A549 (cell line): ENCODE measurements around the gene CCDC61. TPM values are rescaled to one million over a fixed set of nuclear protein-coding genes. Genes with fewer than 3 reads are reported as not detected.

Source experiments
- ATAC-seq, 2 experiments: fragments of 200-7000 bp in 1 of 2; fragments of >200 bp in 1 of 2; cut with Nextera tagmentation in 1 of 2; cut with Tn5 transposase in 1 of 2; 3 replicates each; pipeline versions ENCODE4 v1.8.0 to v1.9.1; 2018 to 2020; ENCODE audit warnings: mild to moderate bottlenecking in 1 of 2, moderate library complexity in 1 of 2
- CTCF ChIA-PET: fragments of 300-600 bp; sonication (Branson Sonifier 250); formaldehyde crosslinking; extraction: SDS; loops from one replicate; lab custom pipeline; 2021; ENCODE audit warnings: antibody characterized with exemption, inconsistent platforms; lab: Yijun Ruan, JAX
- POLR2A ChIA-PET: fragments of 350-600 bp; formaldehyde crosslinking; extraction: SDS; loops from one replicate; lab custom pipeline; 2021; ENCODE audit warnings: antibody characterized with exemption, inconsistent platforms; lab: Yijun Ruan, JAX
- DNase-seq, 2 experiments: peaks; one replicate each; pipeline versions ENCODE4 v3.0.0 to v3.0.0-alpha.2; 2011 to 2016; ENCODE audit warnings: low read depth in 1 of 2, low spot score in 1 of 2
- FAIRE-seq: peaks from 2 replicates; lab custom pipeline; 2011; peaks lifted over from hg19 to GRCh38; lab: Jason Lieb, UNC
- H3K27ac ChIP-seq, 2 experiments: fragments of >200 bp; sonication (Bioruptor Twin); formaldehyde crosslinking; 3 replicates each; pipeline ENCODE4 v1.5.1; 2016 to 2017
- H3K4me1 ChIP-seq: fragments of >200 bp; sonication (Bioruptor Twin); formaldehyde crosslinking; 3 replicates; pipeline ENCODE4 v1.6.1; 2016
- H3K4me2 ChIP-seq: fragments of >200 bp; sonication (Bioruptor Twin); formaldehyde crosslinking; 3 replicates; pipeline ENCODE4 v1.6.1; 2016
- H3K4me3 ChIP-seq: fragments of >200 bp; sonication (Bioruptor Twin); formaldehyde crosslinking; 3 replicates; pipeline ENCODE4 v1.5.1; 2016
- H3K9me3 ChIP-seq: fragments of >200 bp; sonication (Bioruptor Twin); formaldehyde crosslinking; 3 replicates; pipeline ENCODE4 v1.6.1; 2016
- BHLHE40 ChIP-seq: IDR thresholded peaks from 2 replicates; pipeline ENCODE4 v1.6.1; 2012; ENCODE audit warnings: low read depth, low read length, inconsistent platforms
- CBX8 ChIP-seq: fragments of 200-600 bp; sonication (generic); IDR thresholded peaks from 2 replicates; pipeline ENCODE4 v1.6.1; 2016
- CEBPB ChIP-seq, 2 experiments: fragments of >200 bp in 1 of 2; sonication (Bioruptor Twin) in 1 of 2; formaldehyde crosslinking in 1 of 2; IDR thresholded peaks; 2 replicates each; pipeline ENCODE4 v1.6.1; 2012 to 2016
- EP300 ChIP-seq, 2 experiments: fragments of >200 bp; sonication (Bioruptor Twin); formaldehyde crosslinking; IDR thresholded peaks; 2 replicates in 1 of 2; 3 replicates in 1 of 2; pipeline ENCODE4 v1.6.1; 2016 to 2017
- FOSB ChIP-seq: fragments of 250-450 bp; sonication (Bioruptor Pico); IDR thresholded peaks from 2 replicates; pipeline ENCODE4 v1.5.0; 2020; ENCODE audit warnings: mild to moderate bottlenecking, moderate library complexity
- FOSL2 ChIP-seq, 2 experiments: fragments of 450-650 bp in 1 of 2; fragments of >200 bp in 1 of 2; sonication (Bioruptor Twin) in 1 of 2; formaldehyde crosslinking; IDR thresholded peaks; 2 replicates each; pipeline versions ENCODE4 v1.5.0 to v1.6.1; 2016 to 2020; ENCODE audit warnings: mild to moderate bottlenecking in 1 of 2, moderate library complexity in 1 of 2
- FOXS1 ChIP-seq: fragments of 250-450 bp; sonication (Bioruptor Pico); IDR thresholded peaks from 2 replicates; pipeline ENCODE4 v1.5.0; 2020; ENCODE audit warnings: mild to moderate bottlenecking, moderate library complexity
- HDAC2 ChIP-seq: fragments of 200-600 bp; sonication (generic); IDR thresholded peaks from 2 replicates; pipeline ENCODE4 v1.6.1; 2016
- HOXA7 ChIP-seq: fragments of 250-450 bp; sonication (Bioruptor Pico); IDR thresholded peaks from 2 replicates; pipeline ENCODE4 v1.5.0; 2020; ENCODE audit warnings: mild to moderate bottlenecking, moderate library complexity
- HOXB5 ChIP-seq: fragments of 250-450 bp; sonication (Bioruptor Pico); IDR thresholded peaks from 2 replicates; pipeline ENCODE4 v1.5.0; 2020; ENCODE audit warnings: mild to moderate bottlenecking, moderate library complexity
- KDM5A ChIP-seq: fragments of 200-600 bp; sonication (generic); IDR thresholded peaks from 2 replicates; pipeline ENCODE4 v1.6.1; 2016; ENCODE audit warnings: antibody characterized with exemption, mild to moderate bottlenecking
- MAFK ChIP-seq: fragments of 450-650 bp; IDR thresholded peaks from 2 replicates; pipeline ENCODE4 v1.6.1; 2014; ENCODE audit not compliant: partially characterized antibody
- MAZ ChIP-seq: fragments of 150-350 bp; IDR thresholded peaks from 2 replicates; pipeline ENCODE4 v1.6.1; 2014; ENCODE audit warnings: antibody characterized with exemption, low read depth, low read length, borderline replicate concordance
- NPAS2 ChIP-seq: fragments of 250-450 bp; sonication (Bioruptor Pico); IDR thresholded peaks from 2 replicates; pipeline ENCODE4 v1.8.0; 2022; ENCODE audit warnings: mild to moderate bottlenecking, moderate library complexity, borderline replicate concordance
- NR3C1 ChIP-seq: fragments of >200 bp; sonication (Bioruptor Twin); formaldehyde crosslinking; IDR thresholded peaks from 3 replicates; pipeline ENCODE4 v1.6.1; 2017
- RARB ChIP-seq: fragments of 250-450 bp; sonication (Bioruptor Pico); IDR thresholded peaks from 2 replicates; pipeline ENCODE4 v1.8.0; 2021; ENCODE audit warnings: mild to moderate bottlenecking, moderate library complexity
- RCOR1 ChIP-seq: fragments of 150-350 bp; IDR thresholded peaks from 2 replicates; pipeline ENCODE4 v1.6.1; 2014; ENCODE audit warnings: antibody characterized with exemption, low read length, low read depth
- SREBF2 ChIP-seq: fragments of 450-650 bp; IDR thresholded peaks from 2 replicates; pipeline ENCODE4 v1.6.1; 2014; ENCODE audit warnings: mild to moderate bottlenecking, moderate library complexity
- TP53 ChIP-seq: fragments of 250-450 bp; sonication (Bioruptor Pico); IDR thresholded peaks from 2 replicates; pipeline ENCODE4 v1.5.0; 2021; ENCODE audit warnings: mild to moderate bottlenecking, moderate library complexity
- WGBS: methylation state at CpG from one replicate; pipeline ENCODE4 v1.1.6; 2017; ENCODE audit errors: missing lambda C conversion rate; 5-methylcytosine and 5-hydroxymethylcytosine counted together
- polyA plus RNA-seq, 4 experiments: library from polyadenylated mRNA; depleted of rRNA in 3 of 4; stranded (reverse); fragments of >200 nt; fragmentation: RNase III in 1 of 4; extraction: RNeasy Plus Mini Kit Qiagen cat#74134 plus additional on column Dnase treatment in 1 of 4; gene quantifications; 2 replicates in 3 of 4; 3 replicates in 1 of 4; pipeline ENCODE4 v1.2.3, GENCODE V29; 2011 to 2017
- TF ChIP-seq, protein P1 (sequence below): fragments of 200-600 bp; sonication (generic); IDR thresholded peaks from 2 replicates; pipeline ENCODE4 v1.6.1; 2016; ENCODE audit warnings: antibody characterized with exemption, mild to moderate bottlenecking, moderate library complexity
- TF ChIP-seq, protein P2 (sequence below): fragments of 450-650 bp; IDR thresholded peaks from 2 replicates; pipeline ENCODE4 v1.6.1; 2014; ENCODE audit warnings: antibody characterized with exemption

Gene CCDC61
- polyA plus RNA-seq, 2 of the 4 experiments (the other 2 are of a cell fraction) = 3.2 to 8.2 TPM

GRCh38 chr19:46018729-46019251, 23.5 kb downstream of the CCDC61 start:
- Histone ChIP-seq H3K4me3 (no peak overlapping the region), H3K27ac (no peak overlapping the region), H3K9me3 (no peaks in the 10 kb centered on the region), H3K4me1 (peaks cover 20% of the 10 kb centered on the region), H3K4me2 (no peak overlapping the region)
- no peak for ATAC-seq
- FAIRE-seq = no peak
- DNase-seq = no peak
- TF ChIP-seq FOSL2 (IDR thresholded peaks at IDR 0.05) = no peak
- TF ChIP-seq FOSL2 (CRISPR knock-in tag; IDR thresholded peaks at IDR 0.05) = no peak
- no peak for TF ChIP-seq RCOR1
- TF ChIP-seq MAFK = no peak
- no peak for TF ChIP-seq CBX8
- no peak for TF ChIP-seq EP300 (IDR thresholded peaks at IDR 0.05)
- TF ChIP-seq, protein P1, sequence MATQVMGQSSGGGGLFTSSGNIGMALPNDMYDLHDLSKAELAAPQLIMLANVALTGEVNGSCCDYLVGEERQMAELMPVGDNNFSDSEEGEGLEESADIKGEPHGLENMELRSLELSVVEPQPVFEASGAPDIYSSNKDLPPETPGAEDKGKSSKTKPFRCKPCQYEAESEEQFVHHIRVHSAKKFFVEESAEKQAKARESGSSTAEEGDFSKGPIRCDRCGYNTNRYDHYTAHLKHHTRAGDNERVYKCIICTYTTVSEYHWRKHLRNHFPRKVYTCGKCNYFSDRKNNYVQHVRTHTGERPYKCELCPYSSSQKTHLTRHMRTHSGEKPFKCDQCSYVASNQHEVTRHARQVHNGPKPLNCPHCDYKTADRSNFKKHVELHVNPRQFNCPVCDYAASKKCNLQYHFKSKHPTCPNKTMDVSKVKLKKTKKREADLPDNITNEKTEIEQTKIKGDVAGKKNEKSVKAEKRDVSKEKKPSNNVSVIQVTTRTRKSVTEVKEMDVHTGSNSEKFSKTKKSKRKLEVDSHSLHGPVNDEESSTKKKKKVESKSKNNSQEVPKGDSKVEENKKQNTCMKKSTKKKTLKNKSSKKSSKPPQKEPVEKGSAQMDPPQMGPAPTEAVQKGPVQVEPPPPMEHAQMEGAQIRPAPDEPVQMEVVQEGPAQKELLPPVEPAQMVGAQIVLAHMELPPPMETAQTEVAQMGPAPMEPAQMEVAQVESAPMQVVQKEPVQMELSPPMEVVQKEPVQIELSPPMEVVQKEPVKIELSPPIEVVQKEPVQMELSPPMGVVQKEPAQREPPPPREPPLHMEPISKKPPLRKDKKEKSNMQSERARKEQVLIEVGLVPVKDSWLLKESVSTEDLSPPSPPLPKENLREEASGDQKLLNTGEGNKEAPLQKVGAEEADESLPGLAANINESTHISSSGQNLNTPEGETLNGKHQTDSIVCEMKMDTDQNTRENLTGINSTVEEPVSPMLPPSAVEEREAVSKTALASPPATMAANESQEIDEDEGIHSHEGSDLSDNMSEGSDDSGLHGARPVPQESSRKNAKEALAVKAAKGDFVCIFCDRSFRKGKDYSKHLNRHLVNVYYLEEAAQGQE = no peak
- CTCF ChIA-PET = interaction anchor here (0.7 to 23.2 kb wide), 14 partner anchors 9 to 251 kb away, joined by 3 to 1009 read pairs (median 10); partner anchors contain the start of gene CCDC61
- 91% methylated on average over 10 of the region's 10 CpGs for WGBS
- POLR2A ChIA-PET = interaction anchor here (0.6 kb wide), 1 partner anchor 134 kb away, joined by 4 read pairs; no protein-coding TSS in a partner anchor

GRCh38 chr19:46019270-46019669, 24.0 kb downstream of the CCDC61 start:
- Histone ChIP-seq H3K27ac (no peak overlapping the region), H3K4me2 (no peak overlapping the region), H3K4me3 (no peak overlapping the region), H3K4me1 (peaks cover 20% of the 10 kb centered on the region), H3K9me3 (no peaks in the 10 kb centered on the region)
- FAIRE-seq = no peak
- DNase-seq = no peak
- TF ChIP-seq MAZ (no peak), RCOR1 (no peak), NR3C1 (no peak), SREBF2 (no peak), HOXB5 (CRISPR knock-in tag) (no peak), CEBPB (IDR thresholded peaks at IDR 0.05) (no peak), BHLHE40 (no peak), FOXS1 (CRISPR knock-in tag) (no peak), KDM5A (no peak), CBX8 (no peak), FOSB (no peak), RARB (CRISPR knock-in tag) (no peak), EP300 (IDR thresholded peaks at IDR 0.05) (no peak), TP53 (CRISPR knock-in tag) (no peak), HOXA7 (CRISPR knock-in tag) (no peak), NPAS2 (CRISPR knock-in tag) (no peak), HDAC2 (no peak)
- TF ChIP-seq, protein P1 = no peak
- TF ChIP-seq, protein P2, sequence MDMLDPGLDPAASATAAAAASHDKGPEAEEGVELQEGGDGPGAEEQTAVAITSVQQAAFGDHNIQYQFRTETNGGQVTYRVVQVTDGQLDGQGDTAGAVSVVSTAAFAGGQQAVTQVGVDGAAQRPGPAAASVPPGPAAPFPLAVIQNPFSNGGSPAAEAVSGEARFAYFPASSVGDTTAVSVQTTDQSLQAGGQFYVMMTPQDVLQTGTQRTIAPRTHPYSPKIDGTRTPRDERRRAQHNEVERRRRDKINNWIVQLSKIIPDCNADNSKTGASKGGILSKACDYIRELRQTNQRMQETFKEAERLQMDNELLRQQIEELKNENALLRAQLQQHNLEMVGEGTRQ = no peak
- 90% methylated on average over 13 of the region's 13 CpGs for WGBS
- ChIA-PET CTCF (interaction anchor here (0.7 to 23.2 kb wide), 15 partner anchors 8 to 251 kb away, joined by 3 to 1009 read pairs (median 5); partner anchors contain the start of gene CCDC61), POLR2A (no interaction called here)
- ATAC-seq = no peak
